GM21528 (cell line): Measurements from ENCODE around the gene POLR3A.

Experiments used
- ATAC-seq: cut with Tn5 transposase; IDR thresholded peaks from one replicate; pipeline ENCODE4 v1.9.1; 2021; ENCODE audit warnings: mild to moderate bottlenecking, moderate library complexity; ENCODE audit not compliant: unreplicated experiment, low FRiP score

The POLR3A gene

DNA sequence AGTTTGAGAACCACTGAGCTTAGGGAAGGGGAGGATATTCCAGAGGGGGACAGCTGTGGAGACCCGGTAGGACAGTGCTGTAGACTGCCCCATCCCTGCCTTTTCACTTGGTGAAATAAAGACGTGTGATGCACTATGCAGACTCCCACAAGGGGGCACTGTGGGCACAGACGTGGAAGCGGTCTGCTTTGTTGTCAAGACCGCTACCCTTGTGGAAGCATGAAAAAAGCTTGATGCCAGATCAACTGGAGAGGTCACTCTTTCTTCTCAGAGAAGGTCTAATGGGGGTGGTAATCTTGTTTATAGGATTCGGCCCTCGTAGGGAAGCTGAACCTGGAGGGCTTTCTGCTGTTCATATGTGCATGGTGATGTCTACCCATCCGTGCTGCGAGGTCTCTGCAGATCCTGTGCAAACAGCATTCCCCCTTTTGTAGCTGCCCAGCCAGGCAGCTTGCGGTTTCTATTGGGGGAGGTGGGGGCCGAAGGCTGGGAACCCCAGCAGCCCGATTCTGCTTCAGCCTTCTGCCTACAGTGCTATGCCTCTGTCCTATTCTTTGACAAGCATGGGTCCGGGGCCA, 18.1 kb upstream of the POLR3A start:
- no peak for ATAC-seq

DNA sequence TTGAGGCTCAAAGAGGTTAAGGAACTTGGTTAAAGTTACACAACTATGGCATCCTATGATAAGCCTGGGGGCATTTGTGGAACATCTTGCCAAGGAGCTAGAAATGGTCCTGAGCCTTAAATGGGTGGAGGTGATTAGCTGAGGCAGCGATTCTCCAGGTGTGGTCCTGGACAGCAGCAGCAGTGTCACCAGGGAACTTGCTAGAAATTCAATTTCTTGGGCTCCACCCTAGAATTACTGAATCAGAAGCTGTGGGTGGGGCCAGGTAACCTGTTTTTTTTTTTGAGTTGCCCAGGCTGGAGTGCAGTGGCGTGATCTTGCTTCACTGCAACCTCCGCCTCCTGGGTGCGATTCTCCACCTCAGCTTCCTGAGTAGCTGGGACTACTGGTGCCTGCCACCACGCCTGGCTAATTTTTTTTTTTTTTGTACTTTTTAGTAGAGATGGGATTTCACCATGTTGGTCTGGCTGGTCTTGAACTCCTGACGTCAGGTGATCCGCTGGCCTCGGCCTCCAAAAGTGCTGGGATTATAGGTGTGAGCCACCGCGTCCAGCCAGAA, 17.5 kb upstream of the POLR3A start:
- ATAC-seq, result no peak

DNA sequence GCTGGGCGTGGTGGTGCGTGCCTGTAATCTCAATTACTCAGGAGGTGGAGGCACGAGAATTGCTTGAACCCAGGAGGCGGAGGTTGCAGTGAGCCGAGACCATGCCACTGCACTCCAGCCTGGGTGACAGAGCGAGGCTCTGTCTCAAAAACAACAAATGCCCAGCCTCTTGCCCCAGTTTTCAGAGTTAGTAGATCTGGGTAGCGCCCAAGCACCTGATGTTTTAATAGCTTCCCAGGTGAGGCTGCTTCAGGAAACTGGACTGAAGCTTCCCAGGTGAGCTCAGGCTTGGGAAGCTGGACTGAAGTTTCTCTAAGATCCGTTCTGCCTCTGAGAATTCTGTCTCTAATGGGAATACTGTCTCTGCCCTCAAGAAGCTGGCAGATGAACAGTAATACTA, 16.5 kb upstream of the POLR3A start:
- ATAC-seq, result no peak

DNA sequence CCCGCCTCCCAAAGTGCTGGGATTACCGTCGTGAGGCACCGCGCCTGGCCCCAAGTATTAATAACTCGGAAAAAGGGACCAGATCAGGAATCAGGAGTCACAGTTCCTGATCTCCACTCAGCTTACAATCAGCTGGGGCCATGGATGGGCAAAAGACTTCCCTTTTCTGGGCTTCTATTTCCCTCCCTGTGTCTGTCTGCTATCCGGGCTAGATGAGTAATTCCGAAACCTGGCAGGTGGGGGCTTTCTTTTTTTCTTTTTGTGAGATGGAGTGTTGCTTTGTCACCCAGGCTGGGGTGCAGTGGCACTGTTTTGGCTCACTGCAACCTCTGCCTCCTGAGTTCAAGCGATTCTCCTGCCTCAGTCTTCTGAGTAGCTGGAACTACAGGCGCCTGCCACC, 15.9 kb upstream of the POLR3A start:
- ATAC-seq, result no peak

- ATAC-seq, result no peak
Measured at GRCh38 chr10:78044699-78045098, 15.4 kb upstream of the POLR3A start.

DNA sequence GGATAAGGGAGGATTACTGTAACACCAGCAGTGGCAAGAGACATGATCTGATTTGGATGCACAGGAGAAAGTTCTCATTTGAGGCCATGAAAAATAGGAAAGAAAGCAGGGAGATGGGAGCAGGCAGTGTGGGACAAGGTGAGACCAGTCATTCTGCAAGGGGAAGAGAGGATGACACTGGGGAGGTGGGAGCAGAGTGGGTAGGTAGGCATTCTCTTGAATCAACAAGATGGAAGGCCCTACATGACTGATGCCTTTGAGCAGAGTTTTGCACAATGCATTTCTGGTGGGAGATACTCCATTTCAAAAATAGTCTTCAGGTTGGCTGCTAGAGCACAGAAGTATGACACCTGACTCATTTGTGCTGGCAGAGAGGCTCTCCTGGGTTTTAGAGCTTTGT, 14.9 kb upstream of the POLR3A start:
- no peak for ATAC-seq

- no peak for ATAC-seq
Measured at GRCh38 chr10:78042752-78043104, 13.4 kb upstream of the POLR3A start.

DNA sequence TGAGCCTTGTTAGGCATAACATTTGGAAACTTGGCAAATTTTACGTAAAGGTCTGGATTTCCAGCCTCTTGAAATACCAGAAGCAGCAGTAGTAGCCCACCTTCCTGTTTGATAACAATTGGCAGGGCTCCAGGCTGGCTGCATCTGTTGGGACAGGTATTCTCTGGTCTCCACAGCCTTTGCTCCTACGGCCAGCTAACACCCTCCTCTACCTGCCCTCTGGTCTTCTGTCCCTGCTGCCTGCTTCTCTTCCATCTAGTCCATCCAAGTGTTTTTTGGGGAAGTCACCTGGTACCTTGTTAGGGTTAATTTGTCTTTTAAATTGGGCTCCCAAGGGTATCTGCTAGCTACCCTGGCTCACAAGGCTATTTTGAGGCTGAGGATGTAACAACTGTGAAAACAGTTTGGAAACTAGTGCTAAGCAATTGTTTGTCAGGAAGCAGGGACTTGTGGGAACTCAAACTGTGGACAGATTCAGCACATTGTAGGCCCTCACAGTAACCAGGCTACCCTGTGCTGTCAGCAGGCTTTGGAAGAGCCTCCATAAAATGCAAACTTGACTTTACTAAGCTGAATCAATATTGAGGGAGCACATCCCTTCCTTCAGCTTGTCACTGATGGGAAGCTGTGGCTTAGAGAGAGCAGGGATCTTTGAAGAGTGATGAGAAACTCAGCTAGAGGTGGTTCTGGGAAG, 12.9 kb upstream of the POLR3A start:
- no peak for ATAC-seq

DNA sequence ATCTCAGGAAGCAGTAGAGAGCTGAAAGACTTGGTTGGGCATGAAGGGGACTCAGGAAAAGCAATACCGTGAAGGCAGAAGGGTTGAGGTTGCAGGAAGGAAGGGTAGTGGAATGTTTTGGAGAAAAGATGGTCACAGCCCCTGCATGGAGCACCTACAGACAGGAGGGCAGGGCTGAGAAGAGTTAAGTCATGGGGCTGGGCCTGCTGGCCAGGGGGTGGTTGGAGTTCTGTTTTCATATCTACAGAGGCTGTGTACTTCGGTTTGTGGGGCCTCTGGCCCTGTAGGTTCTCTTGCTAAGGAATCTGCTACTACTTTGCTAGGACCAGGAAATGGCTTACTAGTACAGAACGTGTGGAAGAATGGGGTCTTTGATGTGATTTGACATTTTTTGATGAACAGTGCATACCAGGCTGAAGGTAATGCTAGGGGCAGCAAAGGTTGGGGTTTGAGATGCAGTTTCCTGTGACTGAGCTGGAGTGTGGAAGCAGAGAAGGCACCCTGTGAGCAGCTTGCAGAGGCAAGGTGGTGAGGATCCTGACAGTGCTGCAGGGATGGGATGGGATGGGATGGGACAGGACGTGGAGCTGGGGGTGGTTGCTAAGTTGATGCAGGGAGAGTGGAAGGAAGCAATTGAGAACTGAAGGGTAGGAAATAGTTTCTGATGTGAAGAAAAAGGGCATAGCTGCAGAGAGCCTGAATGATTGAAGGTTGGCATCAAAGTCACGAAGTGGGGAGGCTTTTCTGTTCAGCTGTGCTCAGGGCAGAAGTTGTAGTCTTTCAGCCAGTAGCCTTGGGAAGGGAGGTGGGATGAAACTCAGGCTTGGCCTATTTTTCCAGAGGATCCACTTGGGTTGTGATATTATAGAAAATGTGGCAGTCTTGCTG, 12.1 kb upstream of the POLR3A start:
- no peak for ATAC-seq

DNA sequence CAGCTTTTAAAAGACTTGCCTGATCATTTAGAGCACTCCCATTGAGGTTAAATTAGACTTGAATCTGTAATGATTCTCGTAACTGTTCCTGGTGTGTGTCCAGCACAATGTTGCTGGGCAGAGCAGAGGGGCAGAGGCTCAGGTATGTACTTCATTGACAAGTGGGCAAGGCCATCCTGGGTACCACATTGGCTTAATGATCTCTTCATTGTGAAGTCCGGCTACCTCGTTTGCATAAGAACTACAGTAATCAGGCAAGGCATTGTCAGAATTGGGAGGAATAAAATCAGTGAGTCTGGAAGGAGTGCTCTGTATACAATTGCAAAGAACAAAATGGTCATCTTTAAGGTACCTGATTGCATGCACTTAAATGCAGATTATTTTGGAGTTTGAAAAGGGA, 10.4 kb upstream of the POLR3A start:
- no peak for ATAC-seq

DNA sequence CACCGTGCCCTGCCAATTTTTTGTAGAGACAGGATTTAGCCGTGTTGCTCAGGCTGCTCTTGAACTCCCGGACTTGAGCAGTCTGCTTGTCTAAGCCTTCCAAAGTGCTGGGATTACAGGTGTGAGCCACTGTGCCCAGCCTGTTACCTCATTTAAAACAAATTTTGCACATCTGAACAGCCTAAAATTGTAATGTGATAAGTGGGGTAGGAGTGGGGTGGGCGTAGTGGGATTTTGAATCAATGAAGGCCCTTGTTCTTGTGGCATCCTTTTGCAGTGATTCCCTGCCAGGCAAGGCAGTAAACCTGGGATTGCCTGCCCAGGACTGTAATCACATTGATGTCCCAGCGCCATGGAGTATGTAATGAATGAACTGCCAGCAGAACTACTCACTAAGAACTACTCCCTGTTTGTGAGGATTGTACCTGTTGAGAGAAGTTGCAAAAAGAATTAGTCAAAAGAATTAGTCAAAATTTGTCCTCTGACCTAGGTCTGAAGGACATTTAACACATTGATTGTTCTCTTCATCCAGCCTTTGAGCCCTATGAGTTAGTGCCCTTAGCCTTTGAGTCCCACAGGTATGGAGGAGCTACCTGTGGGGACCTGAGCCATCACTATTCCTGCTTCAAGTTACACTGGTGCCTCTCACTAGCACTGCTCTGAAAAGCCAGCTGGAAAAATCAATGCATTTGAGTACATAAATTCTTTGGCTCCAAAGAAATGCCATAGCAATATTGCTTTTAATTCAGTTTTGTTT, 9.7 kb upstream of the POLR3A start:
- ATAC-seq, result no peak

DNA sequence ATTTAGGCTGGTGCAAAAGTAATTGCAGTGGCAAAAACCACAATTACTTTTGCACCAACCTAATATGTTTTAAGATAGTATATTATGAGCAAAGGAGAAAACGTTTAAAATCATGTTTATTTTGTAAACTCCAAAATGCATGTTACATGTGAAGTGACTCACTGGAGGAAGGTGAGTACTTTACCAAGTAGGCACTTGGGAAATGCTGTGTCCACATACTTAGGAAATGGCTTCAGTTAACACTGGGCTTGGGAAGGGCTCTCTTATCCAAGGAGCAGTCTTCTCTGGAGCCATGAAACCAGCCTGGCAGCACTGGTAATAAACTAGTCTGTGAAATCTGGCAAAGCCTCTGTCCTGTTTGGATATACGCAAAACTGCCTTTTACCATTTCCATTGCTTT, 8.8 kb upstream of the POLR3A start:
- ATAC-seq, result no peak

- no peak for ATAC-seq
Measured at GRCh38 chr10:78035933-78036583, 6.7 kb upstream of the POLR3A start.

DNA sequence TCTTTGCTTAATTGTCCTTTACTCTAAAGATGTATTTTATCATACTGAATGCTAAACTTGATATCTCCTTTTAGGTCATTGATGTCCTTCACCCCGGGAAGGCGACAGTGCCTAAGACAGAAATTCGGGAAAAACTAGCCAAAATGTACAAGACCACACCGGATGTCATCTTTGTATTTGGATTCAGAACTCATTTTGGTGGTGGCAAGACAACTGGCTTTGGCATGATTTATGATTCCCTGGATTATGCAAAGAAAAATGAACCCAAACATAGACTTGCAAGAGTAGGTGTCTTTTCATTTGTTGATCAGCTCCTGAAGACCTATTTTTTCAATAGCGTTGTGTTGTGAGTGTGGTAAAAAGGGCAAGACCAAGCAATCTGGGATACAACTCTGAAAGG, 6.1 kb upstream of the POLR3A start:
- ATAC-seq, result no peak

- ATAC-seq, result no peak
Measured at GRCh38 chr10:78035025-78035424, 5.7 kb upstream of the POLR3A start.

- ATAC-seq, result peak; percentile 75
Measured at GRCh38 chr10:78033637-78034470, 4.5 kb upstream of the POLR3A start, which contains the start of gene RPS24. RPS24 (plus strand) TSS chr10:78033863; CDS start chr10:78033902, 39 bp downstream.

- ATAC-seq, result no peak
Measured at GRCh38 chr10:78033387-78033636, 4.0 kb upstream of the POLR3A start.

GRCh38 chr10:78028438-78029268, 662 bp downstream of the POLR3A start:
- ATAC-seq, result no peak
